Measurements from ENCODE around the gene STYX.

DNA sequence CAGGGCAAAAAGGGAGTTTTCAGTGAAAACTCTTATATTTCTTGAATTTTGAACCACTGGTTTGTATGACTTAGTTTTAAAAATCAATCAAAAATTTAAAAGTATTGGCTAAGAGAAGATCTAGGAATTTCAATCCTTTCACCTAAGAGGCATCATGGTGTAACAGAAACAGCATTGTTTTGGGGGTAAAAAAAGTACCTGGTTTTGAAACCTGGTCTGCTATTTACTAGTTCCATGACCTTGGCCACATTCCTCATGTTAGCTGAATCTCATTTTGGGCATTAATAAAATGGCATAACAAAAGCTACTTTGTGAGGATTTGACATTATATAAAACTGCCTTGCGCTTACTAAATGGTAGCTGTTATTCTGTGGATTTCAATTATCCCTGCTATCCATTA lies 78.1 kb downstream of the STYX start:
- TF ChIP-seq, protein P1, sequence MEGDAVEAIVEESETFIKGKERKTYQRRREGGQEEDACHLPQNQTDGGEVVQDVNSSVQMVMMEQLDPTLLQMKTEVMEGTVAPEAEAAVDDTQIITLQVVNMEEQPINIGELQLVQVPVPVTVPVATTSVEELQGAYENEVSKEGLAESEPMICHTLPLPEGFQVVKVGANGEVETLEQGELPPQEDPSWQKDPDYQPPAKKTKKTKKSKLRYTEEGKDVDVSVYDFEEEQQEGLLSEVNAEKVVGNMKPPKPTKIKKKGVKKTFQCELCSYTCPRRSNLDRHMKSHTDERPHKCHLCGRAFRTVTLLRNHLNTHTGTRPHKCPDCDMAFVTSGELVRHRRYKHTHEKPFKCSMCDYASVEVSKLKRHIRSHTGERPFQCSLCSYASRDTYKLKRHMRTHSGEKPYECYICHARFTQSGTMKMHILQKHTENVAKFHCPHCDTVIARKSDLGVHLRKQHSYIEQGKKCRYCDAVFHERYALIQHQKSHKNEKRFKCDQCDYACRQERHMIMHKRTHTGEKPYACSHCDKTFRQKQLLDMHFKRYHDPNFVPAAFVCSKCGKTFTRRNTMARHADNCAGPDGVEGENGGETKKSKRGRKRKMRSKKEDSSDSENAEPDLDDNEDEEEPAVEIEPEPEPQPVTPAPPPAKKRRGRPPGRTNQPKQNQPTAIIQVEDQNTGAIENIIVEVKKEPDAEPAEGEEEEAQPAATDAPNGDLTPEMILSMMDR (IDR thresholded peaks at IDR 0.05; ENCODE audit: poor library complexity, severe bottlenecking) = no peak
- TF ChIP-seq POLR2AphosphoS5 (IDR thresholded peaks at IDR 0.05) (no peak), EZH2 (IDR thresholded peaks at IDR 0.05; ENCODE audit: borderline replicate concordance, insufficient read depth, low read length, poor library complexity, severe bottlenecking) (no peak), RAD21 (conservative IDR thresholded peaks at IDR 0.05) (no peak), EP300 (conservative IDR thresholded peaks at IDR 0.05; ENCODE audit: poor library complexity, severe bottlenecking) (no peak)

Data from neural cell (in vitro differentiated cells).